WI38 (cell line): ENCODE results near the gene BTBD3.

ENCODE experiments used
- H3K4me3 ChIP-seq: 2 replicates; pipeline ENCODE4 v1.5.1; 2011; ENCODE audit warnings: low read depth, mild to moderate bottlenecking, control low read depth, low read length
- TF ChIP-seq, protein P1 (sequence below): IDR thresholded peaks from 2 replicates; pipeline ENCODE4 v1.5.1; 2012; ENCODE audit warnings: low read depth, mild to moderate bottlenecking, control low read depth, low read length

Gene BTBD3

GRCh38 chr20:11917663-11918062 lies at the start of gene BTBD3:
Gene BTBD3 (plus strand): TSS chr20:11917893. CDS start chr20:11918276, 383 bp downstream.
- peak within 1 kb of the TSS; percentile 66 for H3K4me3 ChIP-seq

GRCh38 chr20:11869641-11870040 lies 48.1 kb upstream of the BTBD3 start:
- H3K4me3 ChIP-seq: no peak overlapping the region
- TF ChIP-seq, protein P1, sequence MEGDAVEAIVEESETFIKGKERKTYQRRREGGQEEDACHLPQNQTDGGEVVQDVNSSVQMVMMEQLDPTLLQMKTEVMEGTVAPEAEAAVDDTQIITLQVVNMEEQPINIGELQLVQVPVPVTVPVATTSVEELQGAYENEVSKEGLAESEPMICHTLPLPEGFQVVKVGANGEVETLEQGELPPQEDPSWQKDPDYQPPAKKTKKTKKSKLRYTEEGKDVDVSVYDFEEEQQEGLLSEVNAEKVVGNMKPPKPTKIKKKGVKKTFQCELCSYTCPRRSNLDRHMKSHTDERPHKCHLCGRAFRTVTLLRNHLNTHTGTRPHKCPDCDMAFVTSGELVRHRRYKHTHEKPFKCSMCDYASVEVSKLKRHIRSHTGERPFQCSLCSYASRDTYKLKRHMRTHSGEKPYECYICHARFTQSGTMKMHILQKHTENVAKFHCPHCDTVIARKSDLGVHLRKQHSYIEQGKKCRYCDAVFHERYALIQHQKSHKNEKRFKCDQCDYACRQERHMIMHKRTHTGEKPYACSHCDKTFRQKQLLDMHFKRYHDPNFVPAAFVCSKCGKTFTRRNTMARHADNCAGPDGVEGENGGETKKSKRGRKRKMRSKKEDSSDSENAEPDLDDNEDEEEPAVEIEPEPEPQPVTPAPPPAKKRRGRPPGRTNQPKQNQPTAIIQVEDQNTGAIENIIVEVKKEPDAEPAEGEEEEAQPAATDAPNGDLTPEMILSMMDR: no peak

More at GRCh38 chr20:11917663-11918062, at the start of gene BTBD3:
- TF ChIP-seq, protein P1: no peak

GRCh38 chr20:11870411-11870810 lies 47.3 kb upstream of the BTBD3 start:
- TF ChIP-seq, protein P1: no peak
- no peak overlapping the region for H3K4me3 ChIP-seq

DNA sequence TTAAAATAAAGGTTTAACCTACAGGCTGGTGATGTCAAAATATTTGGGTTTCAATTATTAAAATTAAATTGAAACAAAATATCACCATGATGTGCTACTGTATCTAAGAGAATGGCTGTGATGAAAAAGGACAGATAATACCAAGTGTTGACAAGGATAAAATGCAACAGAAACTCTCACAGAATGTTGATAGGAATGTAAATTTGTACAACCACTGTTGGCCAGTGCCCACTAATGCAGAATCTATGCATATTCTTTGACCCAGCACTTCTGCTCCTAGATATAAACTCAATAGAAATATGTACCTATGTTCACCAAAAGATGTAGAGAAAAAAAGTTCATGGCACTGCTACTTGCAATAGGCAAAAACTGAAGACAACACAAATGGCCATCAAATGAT lies 41.1 kb upstream of the BTBD3 start:
- H3K4me3 ChIP-seq: no peak overlapping the region
- TF ChIP-seq, protein P1: no peak

GRCh38 chr20:11880680-11881079 lies 37.0 kb upstream of the BTBD3 start:
- TF ChIP-seq, protein P1: no peak
- no peak overlapping the region for H3K4me3 ChIP-seq

GRCh38 chr20:11881449-11881848 lies 36.2 kb upstream of the BTBD3 start:
- TF ChIP-seq, protein P1: no peak
- H3K4me3 ChIP-seq: peak overlapping the region; percentile 13

- no peak overlapping the region for H3K4me3 ChIP-seq
Measured at GRCh38 chr20:11882651-11883050, 35.0 kb upstream of the BTBD3 start.

More at GRCh38 chr20:11882651-11883050, 35.0 kb upstream of the BTBD3 start:
- TF ChIP-seq, protein P1: no peak
